Smooth muscle cell (in vitro differentiated cells): ENCODE measurements around the gene UVSSA. TPM values are rescaled to one million over a fixed set of nuclear protein-coding genes. Genes with fewer than 3 reads are reported as not detected.

Experiments
- DNase-seq: peaks from one replicate; lab custom pipeline; 2025; ENCODE audit not compliant: unreplicated experiment; lab: John Stamatoyannopoulos, UW
- H2AFZ ChIP-seq: fragments of 200-600 bp; sonication (generic); 2 replicates; pipeline ENCODE4 v1.6.0; 2016; ENCODE audit warnings: antibody characterized with exemption, low read depth, mild to moderate bottlenecking
- H3F3A ChIP-seq: fragments of 200-600 bp; sonication (generic); 2 replicates; pipeline ENCODE4 v1.6.0; 2017; ENCODE audit warnings: antibody characterized with exemption, low read depth
- H3K27ac ChIP-seq: fragments of 200-600 bp; sonication (generic); 2 replicates; pipeline ENCODE4 v1.5.1; 2016; ENCODE audit warnings: low read depth, mild to moderate bottlenecking
- H3K27me3 ChIP-seq: fragments of 200-600 bp; sonication (generic); 2 replicates; pipeline ENCODE4 v1.6.1; 2016; ENCODE audit warnings: low read depth, mild to moderate bottlenecking
- H3K36me3 ChIP-seq: fragments of 200-600 bp; sonication (generic); 2 replicates; pipeline ENCODE4 v1.5.1; 2016; ENCODE audit warnings: low read depth
- H3K4me1 ChIP-seq: fragments of 200-600 bp; sonication (generic); 2 replicates; pipeline ENCODE4 v1.5.1; 2016; ENCODE audit warnings: low read depth
- H3K4me2 ChIP-seq: fragments of 200-600 bp; sonication (generic); 2 replicates; pipeline ENCODE4 v1.6.0; 2016; ENCODE audit warnings: mild to moderate bottlenecking
- H3K4me3 ChIP-seq: fragments of 200-600 bp; sonication (generic); 2 replicates; pipeline ENCODE4 v1.5.1; 2016; ENCODE audit warnings: mild to moderate bottlenecking
- H3K79me2 ChIP-seq: fragments of 200-600 bp; sonication (generic); 2 replicates; pipeline ENCODE4 v1.6.0; 2016; ENCODE audit warnings: low read depth, mild to moderate bottlenecking
- H3K9ac ChIP-seq: fragments of 200-600 bp; sonication (generic); 2 replicates; pipeline ENCODE4 v1.6.0; 2016; ENCODE audit warnings: low read depth
- H3K9me3 ChIP-seq: fragments of 200-600 bp; sonication (generic); replicated peaks from 2 replicates; pipeline ENCODE4 v1.5.1; 2016; ENCODE audit warnings: low read depth
- H4K20me1 ChIP-seq: fragments of 200-600 bp; sonication (generic); 2 replicates; pipeline ENCODE4 v1.6.0; 2016; ENCODE audit warnings: low read depth
- WGBS: methylation state at CpG from one replicate; pipeline ENCODE4 v1.1.7; 2016; ENCODE audit warnings: low lambda C conversion rate; 5-methylcytosine and 5-hydroxymethylcytosine counted together
- polyA plus RNA-seq: library from polyadenylated mRNA; unstranded; fragments of >200 nt; fragmentation: Nextera tagmentation; extraction: Ambion mirVana; gene quantifications from 2 replicates; pipeline ENCODE4 v1.2.1, GENCODE V29; 2016
- total RNA-seq: library from RNA; depleted of rRNA; stranded (reverse); fragments of >200 nt; gene quantifications from 2 replicates; pipeline ENCODE4 v1.2.3, GENCODE V29; 2014
- TF ChIP-seq, protein P1 (sequence below): fragments of 200-600 bp; sonication (generic); IDR thresholded peaks from 2 replicates; pipeline ENCODE4 v1.5.1; 2017; ENCODE audit warnings: borderline replicate concordance, mild to moderate bottlenecking, antibody characterized with exemption; ENCODE audit not compliant: insufficient read depth, poor library complexity, severe bottlenecking

The UVSSA gene
- total and polyA plus RNA-seq, 2 experiments from 2014 or later = 9.0 to 13.0 TPM

DNA sequence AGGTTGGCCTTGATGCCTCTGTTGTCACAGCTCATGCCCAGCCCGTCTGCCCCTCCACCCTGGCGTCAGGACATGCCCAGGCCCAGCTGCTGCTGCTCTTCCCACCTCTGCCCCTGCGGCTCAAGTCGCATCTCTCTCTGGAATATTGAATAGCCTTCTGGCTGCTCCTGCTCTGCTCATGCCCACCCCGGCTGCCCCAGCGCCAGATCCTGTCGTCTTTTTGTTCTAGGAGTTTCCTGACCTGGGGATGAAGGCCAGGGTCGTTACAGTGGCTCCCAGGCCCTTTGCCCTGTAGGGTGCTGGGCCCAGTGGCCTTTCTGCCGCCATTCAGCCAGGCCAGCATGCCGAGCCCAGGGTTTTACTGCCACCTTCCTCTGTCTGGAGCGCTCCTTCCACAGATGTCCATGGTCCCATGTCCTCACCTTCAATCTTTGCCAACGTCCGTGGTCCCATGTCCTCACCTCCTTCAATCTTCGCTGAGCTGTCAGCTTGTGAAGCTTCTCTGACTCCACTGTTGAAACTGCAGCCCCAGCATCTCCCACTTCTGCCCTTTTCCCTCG lies 47.6 kb upstream of the UVSSA start:
- Histone ChIP-seq H4K20me1 (peaks cover 91% of the 10 kb centered on the region), H3K4me2 (no peak overlapping the region), H3K27me3 (no peaks in the 10 kb centered on the region), H3K4me1 (peaks cover 3% of the 10 kb centered on the region), H3K9ac (no peak overlapping the region), H3K79me2 (peaks cover 87% of the 10 kb centered on the region), H3F3A (peaks cover 26% of the 10 kb centered on the region), H3K36me3 (no peaks in the 10 kb centered on the region), H3K27ac (no peak overlapping the region), H3K4me3 (no peak overlapping the region), H3K9me3 (no peaks in the 10 kb centered on the region), H2AFZ (no peak overlapping the region)
- DNase-seq = no peak
- TF ChIP-seq, protein P1, sequence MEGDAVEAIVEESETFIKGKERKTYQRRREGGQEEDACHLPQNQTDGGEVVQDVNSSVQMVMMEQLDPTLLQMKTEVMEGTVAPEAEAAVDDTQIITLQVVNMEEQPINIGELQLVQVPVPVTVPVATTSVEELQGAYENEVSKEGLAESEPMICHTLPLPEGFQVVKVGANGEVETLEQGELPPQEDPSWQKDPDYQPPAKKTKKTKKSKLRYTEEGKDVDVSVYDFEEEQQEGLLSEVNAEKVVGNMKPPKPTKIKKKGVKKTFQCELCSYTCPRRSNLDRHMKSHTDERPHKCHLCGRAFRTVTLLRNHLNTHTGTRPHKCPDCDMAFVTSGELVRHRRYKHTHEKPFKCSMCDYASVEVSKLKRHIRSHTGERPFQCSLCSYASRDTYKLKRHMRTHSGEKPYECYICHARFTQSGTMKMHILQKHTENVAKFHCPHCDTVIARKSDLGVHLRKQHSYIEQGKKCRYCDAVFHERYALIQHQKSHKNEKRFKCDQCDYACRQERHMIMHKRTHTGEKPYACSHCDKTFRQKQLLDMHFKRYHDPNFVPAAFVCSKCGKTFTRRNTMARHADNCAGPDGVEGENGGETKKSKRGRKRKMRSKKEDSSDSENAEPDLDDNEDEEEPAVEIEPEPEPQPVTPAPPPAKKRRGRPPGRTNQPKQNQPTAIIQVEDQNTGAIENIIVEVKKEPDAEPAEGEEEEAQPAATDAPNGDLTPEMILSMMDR = no peak
- WGBS = 95% methylated on average over 15 of the region's 15 CpGs

DNA sequence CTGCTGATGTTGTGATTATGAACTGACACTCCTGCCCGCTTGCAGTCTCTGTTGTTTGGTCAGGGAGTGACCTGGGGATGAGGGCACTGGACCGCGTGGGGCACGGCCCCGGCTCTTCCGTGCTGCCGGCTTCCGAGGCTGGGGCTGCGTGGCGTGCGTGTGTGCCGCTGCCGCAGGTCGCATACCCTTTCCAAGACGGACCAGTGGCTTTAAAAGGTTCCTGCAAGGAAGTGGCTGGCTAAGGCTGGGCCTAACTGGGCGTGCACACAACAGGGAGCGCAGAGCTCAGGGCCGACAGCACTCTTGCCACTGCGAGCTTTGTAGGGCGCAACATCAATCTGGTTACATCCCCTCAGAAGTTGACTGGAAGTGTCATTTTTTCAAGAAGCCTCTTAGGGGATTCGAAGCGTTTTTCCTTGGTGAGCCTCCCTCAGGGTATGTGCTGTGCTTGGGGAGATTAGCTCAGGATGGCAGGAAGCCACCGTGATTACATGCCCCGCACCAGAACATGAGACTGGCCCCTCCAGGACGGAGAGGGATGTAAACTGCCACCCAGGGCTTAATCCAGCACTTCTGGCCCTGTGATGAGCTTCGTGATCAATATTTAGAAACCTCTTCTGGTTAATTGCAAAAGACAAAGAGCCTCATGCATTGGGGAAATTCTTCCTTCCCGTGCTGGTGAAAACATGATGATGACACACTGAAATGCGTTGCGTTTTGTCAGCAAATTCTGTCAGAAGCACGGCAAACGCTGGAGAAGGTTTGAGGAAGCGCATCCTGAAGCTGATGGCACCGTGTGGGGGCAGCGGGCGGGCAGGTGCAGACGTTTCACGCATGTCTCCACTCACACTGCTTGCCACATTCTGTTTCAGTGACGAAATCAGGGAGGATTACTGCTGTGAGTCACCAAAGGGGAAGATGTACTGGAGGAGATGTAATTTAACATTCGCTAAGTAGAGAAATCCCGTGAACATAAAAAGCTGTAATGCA lies 46.2 kb upstream of the UVSSA start:
- DNase-seq = no peak
- H3K4me2 ChIP-seq = peak overlapping the region; percentile 79
- TF ChIP-seq, protein P1 = no peak
- H3K4me1 ChIP-seq = peaks cover 3% of the 10 kb centered on the region
- no peaks in the 10 kb centered on the region for H3K9me3 ChIP-seq
- H2AFZ ChIP-seq = no peak overlapping the region
- 66% methylated on average over 40 of the region's 40 CpGs for WGBS
- peak overlapping the region; percentile 92 for H3K27ac ChIP-seq
- no peak overlapping the region for H3K4me3 ChIP-seq
- peaks cover 94% of the 10 kb centered on the region for H4K20me1 ChIP-seq
- peaks cover 93% of the 10 kb centered on the region for H3K79me2 ChIP-seq
- H3K27me3 ChIP-seq = no peaks in the 10 kb centered on the region
- peaks cover 26% of the 10 kb centered on the region for H3F3A ChIP-seq
- H3K36me3 ChIP-seq = no peaks in the 10 kb centered on the region
- no peak overlapping the region for H3K9ac ChIP-seq

DNA sequence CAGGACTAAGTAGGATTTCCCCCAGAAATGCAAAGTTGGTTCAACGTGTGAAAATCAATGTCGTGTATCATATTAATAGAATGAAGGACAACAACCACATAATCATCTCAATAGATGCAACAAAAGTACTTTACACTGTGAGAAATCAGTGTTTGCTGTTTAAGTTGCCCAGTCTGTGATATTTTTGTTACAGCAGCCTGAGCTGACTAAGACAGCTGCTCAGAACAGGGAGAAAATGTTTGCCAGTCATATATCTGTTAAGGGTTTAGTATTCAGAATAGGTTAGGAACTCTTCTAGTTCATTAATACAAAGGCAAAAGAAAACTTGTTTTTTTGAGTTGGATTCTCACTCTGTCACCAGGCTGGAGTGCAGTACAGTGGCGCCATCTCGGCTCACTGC lies 44.8 kb upstream of the UVSSA start:
- Histone ChIP-seq H3K4me1 (peaks cover 3% of the 10 kb centered on the region), H3K9me3 (no peaks in the 10 kb centered on the region), H3K27ac (peak overlapping the region; percentile 92), H2AFZ (no peak overlapping the region), H3K4me3 (no peak overlapping the region), H3K36me3 (no peaks in the 10 kb centered on the region), H3F3A (peaks cover 26% of the 10 kb centered on the region), H4K20me1 (peaks cover 98% of the 10 kb centered on the region), H3K27me3 (no peaks in the 10 kb centered on the region), H3K4me2 (no peak overlapping the region), H3K79me2 (peaks cover 97% of the 10 kb centered on the region), H3K9ac (no peak overlapping the region)
- DNase-seq = no peak
- WGBS = 72% methylated on average over 4 of the region's 4 CpGs
- TF ChIP-seq, protein P1 = no peak
